Measurements from ENCODE around the gene MRGPRG. TPM values are rescaled to one million over a fixed set of nuclear protein-coding genes. Genes with fewer than 3 reads are reported as not detected.
A peak's percentile ranks its signal among the peaks of the same experiment; 100 is the strongest.

The MRGPRG gene
- total RNA-seq, 1 donor from 2014 or later = not detected

- no peak for TF ChIP-seq CTCF (IDR thresholded peaks at IDR 0.05; ENCODE audit: insufficient read depth, low read length, severe bottlenecking)
Observed at GRCh38 chr11:3181725-3182461, 36.7 kb downstream of the MRGPRG start.

GRCh38 chr11:3180869-3181268 is 37.7 kb downstream of the MRGPRG start:
- no peak for TF ChIP-seq CTCF (IDR thresholded peaks at IDR 0.05; ENCODE audit: insufficient read depth, low read length, severe bottlenecking)
- DNase-seq (ENCODE audit: low read depth) (no peak), FAIRE-seq (no peak)
- no peak overlapping the region for H3K4me3 ChIP-seq (ENCODE audit: low read depth, low read length)
- no peaks in the 10 kb centered on the region for H3K27me3 ChIP-seq (ENCODE audit: control insufficient read depth, insufficient read depth, low read length)
- no peaks in the 10 kb centered on the region for H3K36me3 ChIP-seq (ENCODE audit: control insufficient read depth, insufficient read depth, low read length)

More at GRCh38 chr11:3181725-3182461, 36.7 kb downstream of the MRGPRG start:
- no peaks in the 10 kb centered on the region for H3K27me3 ChIP-seq (ENCODE audit: control insufficient read depth, insufficient read depth, low read length)
- DNase-seq (ENCODE audit: low read depth) = no peak
- H3K4me3 ChIP-seq (ENCODE audit: low read depth, low read length) = no peak overlapping the region
- no peak for FAIRE-seq
- H3K36me3 ChIP-seq (ENCODE audit: control insufficient read depth, insufficient read depth, low read length) = no peaks in the 10 kb centered on the region

- peak; percentile 5 for DNase-seq (ENCODE audit: low read depth)
- FAIRE-seq = no peak
- Histone ChIP-seq H3K27me3 (ENCODE audit: control insufficient read depth, insufficient read depth, low read length) (no peaks in the 10 kb centered on the region), H3K4me3 (ENCODE audit: low read depth, low read length) (no peak overlapping the region), H3K36me3 (ENCODE audit: control insufficient read depth, insufficient read depth, low read length) (no peaks in the 10 kb centered on the region)
- no peak for TF ChIP-seq CTCF (IDR thresholded peaks at IDR 0.05; ENCODE audit: insufficient read depth, low read length, severe bottlenecking)
Observed at GRCh38 chr11:3178349-3178748, 40.3 kb downstream of the MRGPRG start.

- Histone ChIP-seq H3K27me3 (ENCODE audit: control insufficient read depth, insufficient read depth, low read length) (no peaks in the 10 kb centered on the region), H3K36me3 (ENCODE audit: control insufficient read depth, insufficient read depth, low read length) (no peaks in the 10 kb centered on the region), H3K4me3 (ENCODE audit: low read depth, low read length) (no peak overlapping the region)
- no peak for TF ChIP-seq CTCF (IDR thresholded peaks at IDR 0.05; ENCODE audit: insufficient read depth, low read length, severe bottlenecking)
- DNase-seq (ENCODE audit: low read depth) (peak; percentile 46), FAIRE-seq (no peak)
Observed at GRCh38 chr11:3177931-3178330, 40.7 kb downstream of the MRGPRG start.

GRCh38 chr11:3176487-3176886 is 42.1 kb downstream of the MRGPRG start:
- FAIRE-seq (no peak), DNase-seq (ENCODE audit: low read depth) (no peak)
- no peak for TF ChIP-seq CTCF (IDR thresholded peaks at IDR 0.05; ENCODE audit: insufficient read depth, low read length, severe bottlenecking)
- H3K4me3 ChIP-seq (ENCODE audit: low read depth, low read length) = no peak overlapping the region
- no peaks in the 10 kb centered on the region for H3K27me3 ChIP-seq (ENCODE audit: control insufficient read depth, insufficient read depth, low read length)
- H3K36me3 ChIP-seq (ENCODE audit: control insufficient read depth, insufficient read depth, low read length) = no peaks in the 10 kb centered on the region

- no peaks in the 10 kb centered on the region for H3K36me3 ChIP-seq (ENCODE audit: control insufficient read depth, insufficient read depth, low read length)
- H3K27me3 ChIP-seq (ENCODE audit: control insufficient read depth, insufficient read depth, low read length) = peaks cover 7% of the 10 kb centered on the region
- no peak for FAIRE-seq
- H3K4me3 ChIP-seq (ENCODE audit: low read depth, low read length) = no peak overlapping the region
- TF ChIP-seq CTCF (IDR thresholded peaks at IDR 0.05; ENCODE audit: insufficient read depth, low read length, severe bottlenecking) = no peak
- DNase-seq (ENCODE audit: low read depth) = no peak
Observed at GRCh38 chr11:3175194-3175593, 43.4 kb downstream of the MRGPRG start.
